GM19035 (cell line): ENCODE results near the gene TMEM126B.
"Not testable (repeated sequence)": the region's sequence is repeated elsewhere in the genome, so short reads cannot be mapped to it uniquely, and the experiment has no call there.

ENCODE experiments used
- ATAC-seq: cut with Tn5 transposase; IDR thresholded peaks from one replicate; pipeline ENCODE4 v1.9.1; 2021; ENCODE audit not compliant: unreplicated experiment

TMEM126B gene

DNA sequence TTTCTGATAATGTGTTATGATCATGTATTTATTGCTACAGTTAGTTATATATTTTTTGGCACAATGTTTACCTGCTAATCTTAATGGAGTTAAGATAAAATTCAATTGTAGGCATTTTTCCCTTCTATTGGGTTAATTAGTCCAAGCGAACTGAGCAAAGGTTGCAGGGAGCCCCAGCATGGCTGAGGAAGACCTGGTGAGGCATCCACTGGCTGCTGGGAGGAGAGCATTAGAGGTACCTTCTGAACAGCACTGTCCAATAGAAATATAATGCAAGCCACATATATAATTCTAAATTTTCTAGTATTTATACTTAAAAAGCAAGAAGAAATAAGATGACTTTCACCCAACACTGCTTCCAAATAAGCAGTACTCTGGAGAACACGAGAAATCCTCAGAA is 18.7 kb downstream of the TMEM126B start:
- peak; percentile 7 for ATAC-seq

DNA sequence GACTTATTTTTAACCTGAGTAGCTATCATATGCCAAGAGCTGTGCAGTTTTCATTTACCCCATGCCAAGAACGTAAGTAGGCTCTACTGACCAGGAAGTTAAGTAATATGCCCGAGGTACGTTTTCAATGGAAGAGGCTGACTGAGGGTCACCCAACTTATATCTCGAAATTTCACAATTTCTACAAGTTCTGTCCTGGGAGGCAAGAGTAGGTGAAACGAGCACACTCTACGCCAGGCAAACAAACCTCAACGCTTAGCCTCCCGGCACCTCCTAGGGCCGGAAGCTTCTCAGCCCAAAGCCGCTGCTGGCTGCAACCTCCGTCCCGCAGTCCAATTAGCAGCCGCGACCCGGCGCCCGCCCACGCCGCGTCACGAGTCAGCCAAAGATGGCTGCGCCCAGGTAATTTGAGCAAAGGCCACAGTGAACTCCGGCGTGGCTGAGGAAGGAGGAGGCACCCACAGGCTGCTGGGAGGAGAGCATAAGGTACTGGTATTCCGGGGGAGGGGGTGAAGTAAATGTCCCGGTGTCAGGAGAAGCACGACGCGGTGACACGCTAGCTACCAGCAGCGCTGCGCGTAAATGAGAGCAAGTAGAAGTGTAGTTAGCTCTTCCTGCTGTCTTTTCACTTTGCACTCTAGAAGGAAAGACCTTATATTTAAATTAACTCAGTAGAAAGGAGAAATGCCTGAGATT is 19.4 kb downstream of the TMEM126B start, which contains the start of gene TMEM126A:
Gene TMEM126A, plus strand, starts transcription at position 364 of the 696 bp plus-strand sequence. CDS start 2,289 bp downstream, outside the sequence.
- peak; percentile 99 for ATAC-seq

DNA sequence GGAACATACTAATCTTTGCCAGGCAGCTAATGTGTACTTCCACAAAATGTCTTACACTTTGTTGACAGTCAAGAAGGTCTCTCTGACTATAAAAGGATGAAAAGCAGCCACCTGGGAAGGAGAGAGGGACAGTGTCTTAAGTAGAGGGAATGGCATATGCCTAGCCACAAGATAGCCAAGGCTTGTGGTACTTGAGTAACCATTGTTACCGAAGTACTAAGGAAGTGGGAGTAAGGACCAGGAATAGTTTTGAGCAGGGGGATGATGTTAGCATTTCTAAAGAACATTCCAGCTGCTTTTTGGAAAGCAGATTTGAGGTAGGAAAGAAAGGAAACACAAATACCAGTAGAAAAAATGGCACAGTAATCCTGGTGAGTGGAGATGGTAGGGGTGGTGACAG is 22.7 kb downstream of the TMEM126B start:
- no peak for ATAC-seq

DNA sequence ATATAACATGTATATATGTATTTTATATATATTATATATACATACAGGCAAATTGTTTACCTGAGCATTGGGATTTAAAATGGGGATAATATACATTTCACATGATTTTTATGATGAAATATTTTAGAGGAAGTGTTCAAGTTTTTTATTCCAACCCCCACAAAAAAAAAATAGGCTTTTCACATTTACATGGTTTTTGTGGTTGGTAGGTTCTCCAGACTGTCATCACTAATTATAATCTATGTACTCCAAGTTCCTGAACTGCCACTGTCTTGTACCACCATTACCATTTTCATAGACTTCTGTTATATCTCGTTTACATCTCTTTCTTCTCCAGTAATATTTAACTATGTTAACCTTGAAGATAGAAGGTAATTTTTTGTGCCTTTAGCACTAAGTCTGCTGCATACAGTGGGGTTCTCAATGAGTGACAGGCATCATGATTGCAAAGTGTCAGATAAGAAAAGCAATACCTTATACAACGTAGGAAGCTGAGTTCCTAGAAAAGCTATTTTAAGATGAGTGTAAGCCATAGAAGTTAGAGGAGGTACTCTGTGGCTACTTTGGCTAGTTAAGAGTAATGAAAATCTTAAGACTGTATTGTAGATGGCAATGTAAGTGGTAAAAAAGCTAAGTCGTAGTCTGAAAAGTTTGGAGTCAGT is 24.5 kb downstream of the TMEM126B start:
- ATAC-seq = no peak

DNA sequence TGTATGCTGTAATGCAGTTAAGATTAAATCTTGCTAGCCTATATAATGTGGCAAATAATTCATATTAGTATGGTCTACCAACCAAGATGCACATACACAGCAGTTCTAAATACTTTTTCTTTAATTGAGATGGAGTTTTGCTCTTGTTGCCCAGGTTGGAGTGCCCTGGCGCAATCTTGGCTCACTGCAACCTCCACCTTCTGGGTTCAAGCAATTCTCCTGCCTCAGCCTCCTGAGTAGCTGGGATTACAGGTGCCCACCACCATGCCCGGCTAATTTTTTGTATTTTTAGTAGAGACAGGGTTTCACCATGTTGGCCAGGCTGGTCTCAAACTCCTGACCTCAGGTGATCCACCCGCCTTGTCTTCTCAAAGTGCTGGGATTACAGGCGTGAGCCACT is 25.9 kb downstream of the TMEM126B start:
- not testable (repeated sequence) for ATAC-seq

DNA sequence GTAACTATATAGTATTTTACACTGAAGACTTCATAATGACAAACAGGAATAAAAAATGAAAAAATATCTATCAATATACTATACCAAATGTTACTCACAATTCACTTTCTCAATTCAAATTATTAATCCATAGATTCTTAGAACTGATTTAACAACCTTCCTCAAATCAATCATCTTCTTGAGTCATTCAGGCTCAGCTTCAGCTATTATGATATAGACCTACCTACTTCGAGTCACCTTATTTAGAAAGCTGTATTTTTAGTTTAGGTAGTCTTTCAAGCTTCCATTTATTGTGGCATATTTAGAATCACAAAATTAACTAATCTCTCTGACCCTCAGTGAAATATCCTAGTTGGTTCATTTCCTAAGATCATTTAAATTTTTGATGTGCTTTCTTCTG is 28.4 kb downstream of the TMEM126B start:
- ATAC-seq = no peak

DNA sequence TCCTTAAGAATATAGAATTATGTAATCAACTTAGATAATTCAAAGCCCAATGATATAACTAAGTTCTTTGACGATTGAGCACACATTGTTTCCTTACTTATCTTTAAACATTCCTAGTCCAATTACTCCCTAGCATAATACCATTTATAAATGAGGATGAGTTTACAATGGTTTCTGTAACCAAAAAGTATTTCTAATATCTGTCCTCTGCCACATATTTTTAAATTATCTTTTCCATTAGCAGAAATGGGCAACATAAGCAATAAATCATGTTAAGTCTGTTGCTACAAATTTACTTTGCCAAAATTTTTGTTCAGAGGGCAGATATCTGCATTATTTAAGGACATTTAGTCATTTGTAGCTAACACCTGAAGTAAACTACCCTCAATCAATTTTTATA is 29.8 kb downstream of the TMEM126B start:
- no peak for ATAC-seq

DNA sequence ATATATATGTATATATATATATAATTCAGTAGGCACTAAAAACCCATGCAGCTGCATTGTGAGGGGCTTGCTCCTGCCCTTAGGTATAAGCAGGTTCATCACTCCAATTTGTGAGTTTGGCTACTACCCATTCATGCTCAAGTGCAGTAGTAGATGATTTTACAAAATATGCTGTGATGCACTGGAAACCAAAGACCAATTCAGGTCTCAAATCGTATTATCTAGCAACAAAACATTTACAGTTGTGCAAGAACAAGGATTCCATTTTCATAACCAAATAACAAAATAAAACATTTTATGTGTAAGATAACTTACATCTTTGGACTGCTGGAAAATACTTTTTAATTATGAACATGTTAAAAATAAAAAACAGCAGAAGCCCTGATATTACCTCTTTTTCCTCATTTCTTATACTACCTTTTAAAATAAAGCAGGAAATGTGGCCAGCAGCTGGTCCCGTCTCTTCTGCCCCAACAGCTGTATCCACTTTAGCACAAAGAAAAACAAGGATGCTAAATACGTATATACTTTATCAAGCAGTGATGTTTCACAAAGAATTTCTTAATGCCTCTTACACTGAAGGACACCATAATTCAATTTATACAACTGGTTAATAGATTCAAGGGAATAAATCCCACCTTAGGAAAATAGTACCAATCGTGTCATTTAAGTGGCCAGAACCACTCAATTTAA is 33.7 kb downstream of the TMEM126B start:
- no peak for ATAC-seq

DNA sequence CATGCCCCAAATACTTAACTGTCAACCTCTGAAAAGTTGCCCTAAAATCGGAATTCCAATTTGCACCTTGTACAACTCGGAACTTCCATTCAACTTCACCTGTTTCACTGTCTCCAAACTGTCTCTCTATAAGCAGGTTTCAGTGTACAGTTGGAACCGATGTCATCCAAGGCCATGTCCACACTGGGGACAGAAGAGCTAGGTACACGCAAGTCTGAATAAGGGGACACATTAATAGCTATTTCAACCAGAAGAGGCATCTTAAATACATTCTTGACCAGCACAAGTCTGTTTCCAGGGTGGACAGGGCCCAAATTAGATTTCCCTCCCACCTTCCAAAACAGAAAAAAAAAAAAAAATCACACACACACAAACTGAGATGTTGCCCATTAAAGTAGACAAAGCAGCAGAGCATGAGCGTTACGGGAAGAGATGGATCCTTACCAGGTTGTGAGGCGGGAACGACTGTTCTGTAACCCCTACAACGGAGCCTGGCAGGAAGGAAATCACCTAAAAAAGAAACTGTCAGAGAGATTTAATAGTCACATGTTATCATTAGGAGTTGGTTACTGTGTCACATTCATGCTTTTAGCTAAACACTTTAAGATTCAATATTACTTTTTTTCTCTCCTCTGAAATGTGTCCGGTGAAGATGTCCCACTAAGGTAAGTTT is 34.8 kb downstream of the TMEM126B start:
- ATAC-seq = no peak

DNA sequence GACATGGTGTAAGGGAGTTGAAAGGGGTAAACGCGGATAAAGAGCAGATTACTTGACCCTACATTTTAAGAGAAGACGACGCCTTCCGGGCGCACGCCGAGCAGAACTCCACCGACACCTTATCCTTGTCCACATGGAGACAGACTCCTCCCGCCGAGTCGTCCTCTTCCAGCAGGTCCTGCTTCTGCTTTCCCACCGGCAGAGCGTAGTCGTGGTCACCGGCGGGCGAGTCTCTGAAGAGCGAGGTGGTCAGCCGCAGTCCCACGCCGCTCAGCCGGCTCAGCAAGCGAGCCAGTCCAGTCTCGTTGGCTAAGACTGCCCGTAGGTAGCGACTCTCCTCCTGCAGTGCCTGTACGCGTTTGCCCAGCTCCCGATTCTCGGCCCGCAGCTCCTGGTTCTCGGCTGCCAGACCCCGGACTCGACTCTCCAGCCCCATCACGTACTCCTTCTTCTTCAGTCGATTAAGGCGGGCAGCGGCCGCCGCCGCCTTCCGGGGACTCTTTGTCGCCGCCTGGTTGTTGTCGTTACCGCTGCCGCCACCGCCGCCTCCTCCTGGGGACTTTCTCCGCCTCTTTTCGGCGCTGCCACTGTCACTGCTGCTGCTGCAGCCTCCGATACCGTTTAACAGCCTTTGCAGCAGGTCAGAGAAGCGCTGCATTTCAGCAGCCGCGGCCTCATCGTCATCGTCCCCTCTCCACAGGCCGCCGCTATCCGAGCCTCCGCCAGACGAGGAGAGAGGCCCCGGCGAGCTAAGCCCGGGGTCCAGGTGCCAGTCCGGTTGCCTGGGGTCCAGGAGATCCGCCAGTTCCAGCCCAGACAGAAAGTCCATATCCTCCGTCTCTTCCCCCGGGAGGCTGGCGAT is 35.6 kb downstream of the TMEM126B start:
- peak; percentile 74 for ATAC-seq

DNA sequence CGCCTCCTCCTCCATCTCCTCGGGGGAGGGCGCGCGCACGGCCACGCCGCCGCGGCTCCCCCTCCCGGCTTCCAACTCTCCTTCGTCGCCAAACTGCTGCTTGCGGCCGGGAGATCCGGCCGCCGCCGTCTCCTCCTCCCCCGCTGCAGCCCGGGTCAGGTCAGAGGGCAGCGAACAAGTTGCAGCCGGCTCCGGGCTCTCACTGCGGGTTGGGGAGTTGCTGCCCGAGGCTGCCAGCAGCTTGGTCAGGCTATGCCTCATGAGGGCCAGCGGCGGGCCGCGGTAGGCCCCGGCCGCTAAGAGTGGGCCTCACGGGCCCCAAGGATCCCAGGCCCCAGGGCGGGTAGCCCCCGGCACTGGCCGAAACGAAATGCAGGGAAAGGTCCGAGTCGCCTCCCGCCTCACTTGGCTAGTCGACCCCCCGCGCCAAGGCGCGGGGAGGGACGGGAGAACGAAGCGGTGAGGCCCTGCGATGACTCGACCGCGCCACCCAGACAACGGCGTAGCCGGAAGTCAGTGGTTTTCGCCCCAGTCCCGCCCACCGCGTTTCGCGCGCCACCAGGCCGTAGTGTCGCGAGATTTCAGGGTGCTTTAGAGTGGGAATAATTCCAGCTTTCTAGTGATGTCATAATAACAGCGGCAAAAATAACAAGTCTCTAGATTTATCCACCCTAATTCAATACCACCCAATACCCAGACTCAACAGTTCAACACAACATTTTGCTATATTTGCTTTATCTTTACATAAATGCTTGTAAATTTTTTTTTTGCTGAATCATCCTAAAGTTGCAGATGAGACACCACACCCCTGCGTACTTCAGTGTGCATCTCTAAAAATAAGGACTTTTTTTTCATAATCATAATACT is 36.5 kb downstream of the TMEM126B start, which contains the start of gene CREBZF:
Gene CREBZF, minus strand, starts transcription at position 515 of the 867 bp plus-strand sequence. Its CDS starts 254 bp downstream, at position 261.
- ATAC-seq = peak; percentile 87

DNA sequence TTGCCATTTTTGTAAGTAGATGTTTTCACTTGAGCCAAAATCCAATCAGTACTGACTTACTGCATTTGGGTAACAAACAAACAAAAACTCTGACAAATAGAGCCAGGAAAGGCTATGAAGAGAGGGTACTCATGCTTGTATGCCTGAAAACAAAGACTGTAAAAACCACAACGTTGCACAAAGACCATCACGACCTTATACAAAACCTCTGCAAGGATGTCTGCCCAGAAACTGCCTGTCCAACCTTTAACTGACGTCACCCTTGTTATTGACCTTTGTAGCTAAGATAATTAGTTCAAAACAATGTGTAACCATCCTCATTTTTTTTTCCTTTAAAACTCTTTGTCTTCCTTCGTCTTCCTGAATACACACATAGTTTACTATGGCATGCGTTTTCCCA is 37.3 kb downstream of the TMEM126B start:
- no peak for ATAC-seq

DNA sequence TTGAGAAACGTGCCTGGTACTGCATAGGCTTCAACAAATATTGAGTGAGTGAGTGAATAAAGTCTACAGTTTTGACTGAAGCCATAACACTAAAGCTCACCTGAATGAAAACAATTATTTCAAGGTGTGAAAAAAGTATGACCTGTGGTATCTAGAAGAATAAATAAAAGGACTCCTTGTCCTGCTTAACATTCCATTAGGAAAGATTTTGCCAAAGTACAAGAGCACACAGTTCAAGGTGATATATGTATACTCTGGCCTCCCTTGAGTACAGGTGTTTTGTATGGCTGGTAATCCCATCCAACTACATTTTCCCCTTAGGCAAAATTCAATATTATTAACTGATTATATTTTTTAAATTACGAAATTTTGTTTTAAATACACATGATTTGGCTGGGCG is 38.3 kb downstream of the TMEM126B start:
- no peak for ATAC-seq

DNA sequence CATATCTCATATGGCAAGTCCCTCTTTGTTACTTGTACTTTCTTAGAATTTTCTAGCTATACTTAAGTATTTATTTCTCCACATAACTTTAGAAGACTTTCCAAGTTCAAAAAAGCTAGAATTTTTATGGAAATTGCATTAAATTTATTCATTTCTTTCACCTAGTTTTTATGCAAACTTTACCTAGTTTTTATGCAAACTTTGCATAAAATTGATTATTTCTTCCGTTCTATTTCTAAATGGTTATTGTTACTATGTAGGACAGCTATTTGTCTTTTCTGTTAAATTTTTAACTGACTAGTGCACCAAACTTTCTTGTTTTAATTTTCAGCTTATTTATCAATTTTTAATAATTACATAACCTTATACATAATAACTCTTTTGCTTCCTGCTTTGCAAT is 39.8 kb downstream of the TMEM126B start:
- ATAC-seq = no peak

DNA sequence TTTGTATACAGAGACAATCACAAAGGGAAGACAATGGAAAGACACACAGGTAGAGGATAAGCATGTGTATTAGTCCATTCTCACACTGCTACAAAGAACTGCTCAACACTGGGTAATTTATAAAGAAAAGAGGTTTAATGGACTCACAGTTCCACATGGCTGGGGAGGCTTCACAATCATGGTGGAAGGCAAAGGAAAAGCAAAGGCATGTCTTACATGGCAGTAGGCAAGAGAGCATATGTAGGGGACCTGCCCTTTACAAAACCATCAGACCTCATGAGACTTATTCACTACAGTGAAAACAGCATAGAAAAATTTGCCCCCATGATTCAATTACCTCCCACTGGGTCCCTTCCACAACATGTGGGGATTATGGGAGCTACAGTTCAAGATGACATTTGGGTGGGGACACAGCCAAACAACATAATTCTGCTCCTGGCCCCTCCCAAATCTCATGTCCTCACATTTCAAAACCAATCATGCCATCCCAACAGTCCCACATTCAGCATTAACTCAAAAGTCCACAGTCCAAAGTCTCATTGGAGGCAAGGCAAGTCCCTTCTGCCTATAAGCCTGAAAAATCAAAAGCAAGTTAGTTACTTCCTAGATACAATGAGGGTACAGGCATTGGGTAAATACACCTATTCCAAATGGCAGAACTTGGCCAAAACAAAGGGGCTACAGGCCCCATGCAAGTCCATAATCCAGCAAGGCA is 42.7 kb downstream of the TMEM126B start:
- not testable (repeated sequence) for ATAC-seq

DNA sequence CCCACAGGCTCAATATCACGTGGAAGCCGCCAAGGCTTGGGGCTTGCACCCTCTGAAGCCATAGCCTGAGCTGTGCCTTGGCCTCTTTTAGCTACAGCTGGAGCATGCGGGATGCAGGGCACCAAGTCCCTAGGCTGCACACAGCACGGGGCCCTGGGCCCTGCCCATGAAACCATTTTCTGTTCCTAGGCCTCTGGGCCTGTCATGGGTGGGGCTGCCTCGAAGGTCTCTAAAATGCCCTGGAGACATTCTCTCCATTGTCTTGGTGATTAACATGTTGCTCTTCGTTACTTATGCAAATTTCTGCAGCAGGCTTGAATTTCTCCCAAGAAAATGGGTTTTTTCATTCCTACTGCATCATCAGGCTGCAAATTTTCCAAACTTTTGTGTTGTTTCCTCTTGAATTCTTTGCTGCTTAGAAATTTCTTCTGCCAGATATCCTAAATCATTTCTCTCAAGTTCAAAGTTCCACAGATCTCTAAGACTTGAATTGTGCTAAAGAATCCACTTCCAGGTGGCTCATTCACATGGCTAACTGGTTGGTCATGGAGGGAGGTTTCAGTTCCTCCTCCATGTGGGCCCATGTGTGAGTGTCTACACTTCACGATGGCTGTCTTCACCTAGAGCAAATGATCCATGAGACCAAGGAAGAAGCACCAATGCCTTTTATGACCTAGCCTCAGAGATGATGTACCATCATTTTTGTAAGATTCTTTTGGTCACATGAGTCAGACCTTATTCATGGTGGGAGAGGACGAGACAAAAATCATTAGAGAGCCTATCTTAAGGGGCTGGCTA is 43.9 kb downstream of the TMEM126B start:
- ATAC-seq = no peak

DNA sequence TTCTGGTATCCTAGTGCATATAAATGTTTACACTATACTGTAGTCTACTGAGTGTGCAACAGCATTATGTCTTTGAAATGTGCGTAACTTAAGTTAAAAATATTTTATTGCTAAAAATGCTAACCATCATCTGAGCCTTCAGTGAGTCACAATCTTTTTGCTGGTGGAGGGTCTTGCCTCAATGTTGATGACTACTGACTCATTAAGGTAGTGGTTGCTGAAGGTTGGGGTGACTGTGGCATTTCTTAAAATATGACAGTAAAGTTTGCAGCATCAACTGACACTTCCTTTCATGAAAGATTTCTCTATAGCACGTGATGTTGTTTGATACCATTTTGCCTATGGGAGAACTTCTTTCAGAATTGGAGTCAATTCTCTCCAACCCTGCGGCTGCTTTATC is 45.0 kb downstream of the TMEM126B start:
- ATAC-seq = no peak

DNA sequence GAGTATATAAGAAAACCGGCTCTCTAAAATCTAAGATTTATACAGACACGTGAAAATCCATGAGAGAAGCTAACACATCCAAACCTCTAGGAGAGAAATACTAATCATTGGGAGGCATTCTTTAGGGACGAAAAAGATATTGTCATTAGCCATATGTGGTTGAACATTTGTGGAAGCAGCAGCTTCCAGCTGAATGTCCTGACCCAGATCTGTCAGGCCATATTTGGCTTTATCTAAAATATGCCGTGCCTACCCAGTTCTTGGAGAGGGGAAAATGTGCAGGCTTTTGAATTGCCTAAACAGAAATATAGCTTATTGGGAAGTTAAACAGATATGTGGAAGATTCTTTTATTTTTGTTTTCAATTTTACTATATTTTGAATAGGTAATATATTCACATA is 51.2 kb downstream of the TMEM126B start:
- no peak for ATAC-seq
